ENCODE results near the gene SYNRG. TPM values are rescaled to one million over a fixed set of nuclear protein-coding genes. Genes with fewer than 3 reads are reported as not detected.

SYNRG gene
- total RNA-seq, 1 donor from 2014 or later, result 89.8 TPM

DNA sequence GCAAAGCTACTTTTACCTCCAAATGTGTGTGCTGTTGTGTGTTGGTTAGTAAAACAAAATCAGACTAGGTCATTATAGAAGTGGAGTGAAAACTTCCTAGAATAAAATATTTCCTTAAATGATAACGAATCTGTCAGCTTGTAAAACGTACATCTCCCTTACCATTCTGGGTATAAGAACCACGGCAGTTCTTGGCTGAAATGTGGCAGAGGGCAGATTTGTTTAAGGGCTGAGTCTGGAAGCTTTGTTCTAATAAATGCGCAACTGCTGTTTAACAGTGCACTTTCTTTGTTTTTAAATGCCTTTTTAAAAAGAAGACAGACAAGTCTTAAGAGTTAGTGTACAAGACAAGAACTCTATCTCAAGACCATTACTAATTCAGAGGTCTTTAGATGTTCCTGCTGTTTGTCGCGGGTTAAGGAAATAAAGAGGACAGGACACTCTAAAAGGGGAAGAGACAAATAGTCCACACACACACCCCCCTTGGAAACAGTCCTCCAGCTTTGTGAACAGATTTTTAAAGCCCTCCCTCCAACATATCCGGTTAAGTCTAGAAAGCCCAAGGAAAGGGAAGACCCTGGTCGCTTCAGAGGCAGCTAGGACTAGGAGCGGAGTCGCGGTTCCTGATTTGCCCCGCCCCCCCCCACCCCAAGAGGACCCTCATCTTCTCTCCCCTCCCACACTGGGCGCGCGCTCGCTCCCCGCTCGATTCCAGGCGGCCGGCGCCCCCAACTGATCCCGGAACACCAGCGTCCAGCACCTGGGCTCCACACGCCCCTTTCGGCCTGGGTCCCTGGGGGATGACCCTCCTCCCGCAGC lies 658 bp downstream of the SYNRG start:
- DNase-seq, result no peak
- H3K9me3 Mint-ChIP-seq, result no peaks in the 10 kb centered on the region
- intact Hi-C loops (cut with micrococcal nuclease), result loop anchor here (1.0 to 2.0 kb wide), 4 partner anchors 34 to 250 kb away; partner anchors contain the start of genes DDX52 and DUSP14
- peaks cover 29% of the 10 kb centered on the region for H3K36me3 Mint-ChIP-seq (ENCODE audit: low read depth)
- peaks cover 45% of the 10 kb centered on the region for H3K4me1 Mint-ChIP-seq
- ChIA-PET CTCF (interaction anchor here (0.6 to 2.5 kb wide), 7 partner anchors 10 to 208 kb away, joined by 3 to 10 read pairs (median 5); no protein-coding TSS in a partner anchor), POLR2A (interaction anchor here (0.6 to 2.8 kb wide), 22 partner anchors 10 to 1300 kb away, joined by 3 to 16 read pairs (median 4); partner anchors contain the start of genes ACACA, DDX52, HNF1B and TADA2A)
- TF ChIP-seq, protein P1, sequence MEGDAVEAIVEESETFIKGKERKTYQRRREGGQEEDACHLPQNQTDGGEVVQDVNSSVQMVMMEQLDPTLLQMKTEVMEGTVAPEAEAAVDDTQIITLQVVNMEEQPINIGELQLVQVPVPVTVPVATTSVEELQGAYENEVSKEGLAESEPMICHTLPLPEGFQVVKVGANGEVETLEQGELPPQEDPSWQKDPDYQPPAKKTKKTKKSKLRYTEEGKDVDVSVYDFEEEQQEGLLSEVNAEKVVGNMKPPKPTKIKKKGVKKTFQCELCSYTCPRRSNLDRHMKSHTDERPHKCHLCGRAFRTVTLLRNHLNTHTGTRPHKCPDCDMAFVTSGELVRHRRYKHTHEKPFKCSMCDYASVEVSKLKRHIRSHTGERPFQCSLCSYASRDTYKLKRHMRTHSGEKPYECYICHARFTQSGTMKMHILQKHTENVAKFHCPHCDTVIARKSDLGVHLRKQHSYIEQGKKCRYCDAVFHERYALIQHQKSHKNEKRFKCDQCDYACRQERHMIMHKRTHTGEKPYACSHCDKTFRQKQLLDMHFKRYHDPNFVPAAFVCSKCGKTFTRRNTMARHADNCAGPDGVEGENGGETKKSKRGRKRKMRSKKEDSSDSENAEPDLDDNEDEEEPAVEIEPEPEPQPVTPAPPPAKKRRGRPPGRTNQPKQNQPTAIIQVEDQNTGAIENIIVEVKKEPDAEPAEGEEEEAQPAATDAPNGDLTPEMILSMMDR (IDR thresholded peaks at IDR 0.05), result no peak
- peak; percentile 32 for ATAC-seq (ENCODE audit: low read depth)
- peak overlapping the region; percentile 94 for H3K4me3 Mint-ChIP-seq
- no peaks in the 10 kb centered on the region for H3K27me3 Mint-ChIP-seq
- peak overlapping the region; percentile 92 for H3K27ac Mint-ChIP-seq

DNA sequence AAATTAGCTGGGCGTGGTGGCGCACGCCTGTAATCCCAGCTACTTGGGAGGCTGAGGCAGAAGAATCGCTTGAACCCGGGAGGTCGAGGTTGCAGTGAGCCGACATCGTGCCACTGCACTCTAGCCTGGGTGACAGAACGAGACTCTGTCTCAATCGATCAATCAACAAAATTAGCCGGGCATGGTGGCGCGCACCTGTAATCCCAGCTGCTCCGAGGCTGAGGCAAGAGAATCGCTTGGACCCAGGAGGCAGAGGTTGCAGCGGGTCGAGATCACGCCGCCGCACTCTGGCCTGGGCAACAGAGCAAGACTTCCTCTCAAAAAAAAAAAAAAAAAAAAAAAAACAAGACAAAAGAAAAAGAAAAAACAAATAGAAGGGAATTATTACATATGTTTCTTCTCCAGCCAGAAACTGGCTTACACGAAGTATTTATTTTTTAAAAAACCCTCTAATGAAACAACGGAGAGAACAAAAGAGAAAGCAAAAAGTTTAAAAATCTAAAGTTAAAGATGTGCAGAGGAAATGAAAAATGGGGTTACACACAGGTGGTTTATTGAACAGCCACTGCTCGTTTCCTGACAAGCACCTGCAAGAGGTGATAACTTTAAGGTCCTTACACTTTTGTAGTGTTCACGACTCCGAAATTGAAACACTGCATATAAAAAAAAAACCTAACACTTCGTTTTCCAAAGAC lies 1.4 kb downstream of the SYNRG start:
- POLR2A ChIA-PET, result interaction anchor here (0.7 to 2.8 kb wide), 10 partner anchors 12 to 1855 kb away, joined by 3 to 16 read pairs (median 6); partner anchors contain the start of genes DDX52 and HNF1B
- no peaks in the 10 kb centered on the region for H3K27me3 Mint-ChIP-seq
- ATAC-seq (ENCODE audit: low read depth) (peak; percentile 10), DNase-seq (peak; percentile 22)
- H3K9me3 Mint-ChIP-seq, result no peaks in the 10 kb centered on the region
- CTCF ChIA-PET, result interaction anchor here (0.6 to 1.2 kb wide), 3 partner anchors 10 to 209 kb away, joined by 3 to 5 read pairs (median 3); no protein-coding TSS in a partner anchor
- H3K36me3 Mint-ChIP-seq (ENCODE audit: low read depth), result peaks cover 24% of the 10 kb centered on the region
- peak overlapping the region; percentile 94 for H3K4me3 Mint-ChIP-seq
- H3K4me1 Mint-ChIP-seq, result peaks cover 48% of the 10 kb centered on the region
- TF ChIP-seq, protein P1 (IDR thresholded peaks at IDR 0.05), result no peak
- intact Hi-C loops (cut with micrococcal nuclease), result loop anchor here (1.0 to 2.0 kb wide), 3 partner anchors 35 to 249 kb away; partner anchors contain the start of gene DDX52
- H3K27ac Mint-ChIP-seq, result peak overlapping the region; percentile 92

DNA sequence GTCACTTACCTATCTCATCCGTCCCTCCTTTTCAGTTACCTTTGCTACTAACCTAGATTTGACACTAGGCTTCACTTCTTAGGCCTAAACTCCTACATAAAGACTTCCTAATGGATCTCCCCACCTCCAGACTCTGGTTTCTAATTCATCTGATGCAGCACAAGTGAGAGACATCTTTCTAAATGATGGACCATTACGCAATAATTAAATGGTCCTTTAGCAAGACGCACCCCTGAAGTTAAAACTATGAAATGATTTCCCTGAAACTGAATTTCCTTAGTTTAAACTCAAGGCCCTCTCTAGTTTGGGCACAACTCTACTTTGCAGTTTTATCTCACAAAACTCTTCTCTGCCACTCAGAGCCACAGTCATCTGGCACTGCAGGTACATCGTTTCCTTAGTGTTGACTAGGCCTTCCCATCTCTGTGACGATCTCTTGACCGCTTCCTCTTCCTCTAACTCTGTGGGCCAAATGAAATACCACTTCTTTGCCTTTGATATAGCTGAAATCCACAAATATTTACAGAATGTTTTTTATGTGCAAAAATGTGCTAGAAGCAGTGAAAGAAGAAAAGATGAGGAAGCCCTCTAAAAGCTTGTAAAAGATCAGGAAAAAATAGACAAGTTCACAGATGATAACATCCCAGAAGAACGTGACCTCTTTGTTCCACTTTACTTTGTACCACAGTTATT lies 3.3 kb downstream of the SYNRG start:
- peak overlapping the region; percentile 85 for H3K27ac Mint-ChIP-seq
- no peaks in the 10 kb centered on the region for H3K9me3 Mint-ChIP-seq
- intact Hi-C loops (cut with micrococcal nuclease), result no loop called here
- H3K36me3 Mint-ChIP-seq (ENCODE audit: low read depth), result peaks cover 28% of the 10 kb centered on the region
- peaks cover 54% of the 10 kb centered on the region for H3K4me1 Mint-ChIP-seq
- no peak for ATAC-seq (ENCODE audit: low read depth)
- H3K4me3 Mint-ChIP-seq, result peak overlapping the region; percentile 59
- TF ChIP-seq, protein P1 (IDR thresholded peaks at IDR 0.05), result no peak
- ChIA-PET CTCF (interaction anchor here (0.5 to 1.9 kb wide), 2 partner anchors 210 to 666 kb away, joined by 3 to 4 read pairs; no protein-coding TSS in a partner anchor), POLR2A (interaction anchor here (1.2 kb wide), 1 partner anchor 139 kb away, joined by 4 read pairs; the partner anchor contains the start of gene HNF1B)
- H3K27me3 Mint-ChIP-seq, result no peaks in the 10 kb centered on the region
- no peak for DNase-seq

DNA sequence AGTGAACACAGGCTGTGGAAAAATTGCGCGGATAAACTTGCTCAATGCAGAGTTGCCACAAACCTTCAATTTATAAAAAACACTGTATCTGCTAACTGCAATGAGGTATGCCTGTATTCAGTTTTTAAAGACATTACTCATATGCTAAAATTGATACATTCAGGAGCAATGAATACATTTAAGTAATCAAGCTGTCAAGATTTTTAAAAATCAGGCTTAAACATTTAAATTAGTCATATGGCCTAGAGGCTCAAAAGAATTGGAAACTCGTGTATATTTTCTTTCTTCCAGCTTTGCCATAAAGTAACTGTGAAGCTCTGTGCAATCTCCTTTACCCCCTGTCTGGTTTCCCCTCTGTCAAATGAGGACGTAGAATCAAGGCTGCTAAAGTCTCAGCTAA lies 4.1 kb downstream of the SYNRG start:
- TF ChIP-seq, protein P1 (IDR thresholded peaks at IDR 0.05), result no peak
- ATAC-seq (ENCODE audit: low read depth) (no peak), DNase-seq (no peak)
- no peaks in the 10 kb centered on the region for H3K9me3 Mint-ChIP-seq
- intact Hi-C loops (cut with micrococcal nuclease), result no loop called here
- no peaks in the 10 kb centered on the region for H3K27me3 Mint-ChIP-seq
- H3K4me3 Mint-ChIP-seq, result no peak overlapping the region
- POLR2A ChIA-PET, result interaction anchor here (0.6 kb wide), 1 partner anchor 348 kb away, joined by 3 read pairs; no protein-coding TSS in a partner anchor
- H3K36me3 Mint-ChIP-seq (ENCODE audit: low read depth), result peaks cover 36% of the 10 kb centered on the region
- H3K4me1 Mint-ChIP-seq, result peaks cover 54% of the 10 kb centered on the region
- peak overlapping the region; percentile 59 for H3K27ac Mint-ChIP-seq
- CTCF ChIA-PET, result interaction anchor here (0.9 to 1.9 kb wide), 2 partner anchors 187 to 211 kb away, joined by 3 to 4 read pairs; no protein-coding TSS in a partner anchor

All from activated B cell treated with CpG ODN at 0.5 μM for 24 hours (primary cell).